Endothelial cell of umbilical vein (primary cell): Measurements from ENCODE around the gene MRTFA.

Experiments
- POLR2AphosphoS5 ChIP-seq: IDR thresholded peaks from 2 replicates; pipeline ENCODE4 v1.6.1; 2012; ENCODE audit warnings: low read depth, mild to moderate bottlenecking, control low read depth, low read length, moderate library complexity; ENCODE audit not compliant: insufficient read depth
- TF ChIP-seq, protein P1 (sequence below), 2 donors: IDR thresholded peaks; 1 replicate in 1 of 2; 2 replicates in 1 of 2; pipeline ENCODE4 v1.5.1; 2011; ENCODE audit warnings: low read length in 2 of 2, mild to moderate bottlenecking in 2 of 2, moderate library complexity in 2 of 2, control low read depth in 1 of 2, inconsistent platforms in 1 of 2, low read depth in 1 of 2; ENCODE audit not compliant: insufficient read depth in 1 of 2; ENCODE audit errors: extremely low read depth in 1 of 2

DNA sequence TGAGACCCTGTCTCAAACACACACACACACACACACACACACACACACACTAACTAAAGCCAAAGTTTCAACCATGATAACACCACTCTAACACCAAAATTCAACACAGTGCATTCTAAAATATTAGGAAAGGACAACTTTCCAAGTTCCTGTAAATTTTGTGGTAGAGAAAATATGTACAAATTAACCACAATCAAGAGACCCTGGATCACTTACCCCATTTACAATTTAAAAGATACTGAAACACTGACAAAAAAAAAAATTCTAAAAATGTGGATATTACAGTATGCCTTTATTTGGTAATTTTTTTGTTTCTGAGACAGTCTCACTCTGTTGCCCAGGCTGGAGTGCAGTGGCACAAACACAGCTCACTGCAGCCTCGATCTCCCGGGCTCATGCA, 9.7 kb downstream of the MRTFA start:
- TF ChIP-seq, protein P1, sequence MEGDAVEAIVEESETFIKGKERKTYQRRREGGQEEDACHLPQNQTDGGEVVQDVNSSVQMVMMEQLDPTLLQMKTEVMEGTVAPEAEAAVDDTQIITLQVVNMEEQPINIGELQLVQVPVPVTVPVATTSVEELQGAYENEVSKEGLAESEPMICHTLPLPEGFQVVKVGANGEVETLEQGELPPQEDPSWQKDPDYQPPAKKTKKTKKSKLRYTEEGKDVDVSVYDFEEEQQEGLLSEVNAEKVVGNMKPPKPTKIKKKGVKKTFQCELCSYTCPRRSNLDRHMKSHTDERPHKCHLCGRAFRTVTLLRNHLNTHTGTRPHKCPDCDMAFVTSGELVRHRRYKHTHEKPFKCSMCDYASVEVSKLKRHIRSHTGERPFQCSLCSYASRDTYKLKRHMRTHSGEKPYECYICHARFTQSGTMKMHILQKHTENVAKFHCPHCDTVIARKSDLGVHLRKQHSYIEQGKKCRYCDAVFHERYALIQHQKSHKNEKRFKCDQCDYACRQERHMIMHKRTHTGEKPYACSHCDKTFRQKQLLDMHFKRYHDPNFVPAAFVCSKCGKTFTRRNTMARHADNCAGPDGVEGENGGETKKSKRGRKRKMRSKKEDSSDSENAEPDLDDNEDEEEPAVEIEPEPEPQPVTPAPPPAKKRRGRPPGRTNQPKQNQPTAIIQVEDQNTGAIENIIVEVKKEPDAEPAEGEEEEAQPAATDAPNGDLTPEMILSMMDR (IDR thresholded peaks at IDR 0.05; ENCODE audit: extremely low read depth in 1 of 2, insufficient read depth in 1 of 2, low read depth in 1 of 2, low read length in 2 of 2): no peak
- TF ChIP-seq POLR2AphosphoS5: no peak
